Right hindlimb (tissue), 1 donor: ENCODE measurements around the gene PAGE4.

Source experiments
- DNase-seq: peaks from one replicate; pipeline ENCODE4 v3.0.0-alpha.2; 2018

PAGE4 gene

DNA sequence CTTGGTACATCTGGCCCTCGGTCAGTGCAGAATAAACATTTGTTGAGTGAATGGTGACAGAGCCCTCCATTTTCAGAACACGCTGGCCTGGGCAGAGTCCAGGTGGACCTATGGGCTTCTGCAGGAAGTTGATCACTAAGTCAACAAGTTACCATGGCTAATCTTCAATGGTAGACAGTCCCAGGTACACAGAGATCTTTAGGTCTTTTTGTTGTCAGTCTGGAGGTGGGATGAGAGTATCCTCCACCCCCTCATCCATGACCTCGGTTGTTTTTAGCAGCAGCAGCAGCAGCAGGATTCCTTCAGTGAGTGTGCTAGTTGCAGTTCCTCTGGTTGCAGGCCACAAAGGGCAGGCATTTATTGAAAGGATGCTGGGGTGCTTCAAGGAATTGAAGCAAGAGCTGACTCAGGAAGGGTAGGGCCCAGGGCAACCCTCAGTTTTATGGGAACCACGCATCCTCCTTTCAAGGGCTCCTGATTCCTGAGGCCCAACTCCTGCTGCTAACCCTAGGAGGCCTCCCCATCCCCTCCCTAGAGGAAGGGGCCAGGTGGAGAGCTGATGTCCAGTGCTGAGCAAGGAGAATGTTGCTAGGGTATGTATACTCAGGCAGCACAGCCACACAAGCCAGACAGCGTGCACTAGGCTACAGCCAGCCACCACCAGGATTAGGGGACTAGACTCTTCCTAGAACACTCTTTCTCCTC is 48.4 kb downstream of the PAGE4 start:
- DNase-seq = no peak

DNA sequence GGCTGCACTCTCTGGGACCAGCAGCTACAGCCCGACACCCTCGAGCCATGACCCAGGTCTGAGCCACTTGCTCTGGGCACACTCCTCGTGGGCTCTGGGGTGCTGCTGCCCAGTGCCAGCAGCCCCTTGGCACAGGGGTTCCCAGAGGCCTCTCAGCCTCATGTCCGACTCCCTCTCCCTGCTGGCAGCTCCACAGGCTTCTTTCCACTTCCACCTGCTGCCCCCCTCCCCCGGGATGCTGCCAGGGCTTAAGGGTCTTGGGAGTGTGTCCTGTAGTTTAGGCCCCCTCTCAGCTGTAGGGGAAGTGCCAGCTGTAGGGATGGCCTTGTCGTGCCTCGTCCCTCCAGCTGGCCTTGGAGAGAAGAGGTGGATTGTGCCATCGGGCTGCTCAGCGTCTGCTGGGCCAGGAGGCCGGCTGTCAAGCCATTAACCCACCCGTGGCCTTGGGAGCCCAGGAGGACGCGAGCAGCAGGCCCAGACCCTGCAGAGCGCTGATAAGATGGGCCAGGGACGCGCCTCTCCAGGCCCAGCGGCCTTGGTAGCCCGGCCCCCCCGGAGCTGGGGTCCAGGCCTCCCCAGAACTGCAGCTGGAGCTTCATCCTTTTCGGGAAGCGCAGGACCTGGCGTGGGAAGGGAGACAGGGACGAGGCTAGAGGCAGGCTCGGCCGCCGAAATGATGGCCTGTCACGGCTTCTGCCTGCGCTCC is 49.2 kb downstream of the PAGE4 start:
- DNase-seq = no peak

DNA sequence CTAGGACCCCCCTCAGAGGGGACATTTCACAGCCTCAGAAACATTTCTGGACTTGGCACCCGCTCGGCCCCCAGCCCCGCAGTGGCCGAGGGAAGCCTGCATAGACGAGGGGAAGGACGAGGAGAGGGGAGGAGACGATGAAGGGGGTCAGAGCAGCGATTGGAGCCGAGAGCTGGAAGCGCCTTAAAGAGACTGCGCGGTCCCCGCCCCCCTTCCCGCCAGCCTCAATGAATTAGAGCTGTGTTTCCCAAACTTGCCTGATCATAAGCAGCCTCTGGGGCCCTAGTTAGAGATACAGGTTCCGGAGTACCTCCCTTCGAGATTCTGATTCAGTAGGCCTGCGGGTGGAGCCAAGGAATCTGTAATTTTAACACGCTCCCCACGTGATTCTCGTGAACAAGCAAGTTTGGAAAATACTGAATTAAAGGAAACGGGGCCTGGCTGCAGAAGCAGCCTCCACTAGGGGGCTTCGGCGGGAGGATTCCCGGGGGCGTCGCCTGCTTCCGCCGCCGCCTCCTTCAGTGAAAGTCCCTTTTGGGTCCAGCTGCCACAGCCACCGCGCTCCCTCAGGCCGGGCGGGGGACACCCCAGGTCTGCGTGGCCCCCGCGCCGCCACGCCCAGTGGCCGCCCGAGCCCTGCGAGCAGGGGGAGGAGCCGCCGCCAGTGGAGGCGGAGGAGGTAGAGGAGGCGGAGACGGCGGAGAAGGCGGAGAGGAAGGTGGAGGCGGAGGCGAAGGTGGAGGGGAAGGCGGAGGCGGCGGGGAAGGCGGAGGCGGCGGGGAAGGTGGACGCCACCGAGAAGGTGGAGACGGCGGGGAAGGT is 49.9 kb downstream of the PAGE4 start, which contains the start of gene USP27X:
Gene USP27X, plus strand, starts transcription at position 651 of the 822 bp plus-strand sequence. CDS start 824 bp downstream, outside the sequence.
- DNase-seq = peak; percentile 85

DNA sequence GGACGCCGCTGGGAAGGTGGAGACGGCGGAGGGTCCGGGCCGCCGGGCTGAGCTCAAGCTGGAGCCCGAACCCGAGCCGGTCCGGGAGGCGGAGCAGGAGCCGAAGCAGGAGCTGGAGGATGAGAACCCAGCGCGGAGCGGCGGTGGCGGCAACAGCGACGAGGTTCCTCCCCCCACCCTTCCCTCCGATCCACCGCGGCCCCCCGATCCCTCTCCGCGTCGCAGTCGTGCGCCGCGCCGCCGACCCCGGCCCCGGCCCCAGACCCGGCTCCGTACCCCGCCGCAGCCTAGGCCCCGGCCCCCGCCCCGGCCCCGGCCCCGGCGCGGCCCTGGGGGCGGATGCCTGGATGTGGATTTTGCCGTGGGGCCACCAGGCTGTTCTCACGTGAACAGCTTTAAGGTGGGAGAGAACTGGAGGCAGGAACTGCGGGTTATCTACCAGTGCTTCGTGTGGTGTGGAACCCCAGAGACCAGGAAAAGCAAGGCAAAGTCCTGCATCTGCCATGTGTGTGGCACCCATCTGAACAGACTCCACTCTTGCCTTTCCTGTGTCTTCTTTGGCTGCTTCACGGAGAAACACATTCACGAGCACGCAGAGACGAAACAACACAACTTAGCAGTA is 50.7 kb downstream of the PAGE4 start:
- peak; percentile 15 for DNase-seq

DNA sequence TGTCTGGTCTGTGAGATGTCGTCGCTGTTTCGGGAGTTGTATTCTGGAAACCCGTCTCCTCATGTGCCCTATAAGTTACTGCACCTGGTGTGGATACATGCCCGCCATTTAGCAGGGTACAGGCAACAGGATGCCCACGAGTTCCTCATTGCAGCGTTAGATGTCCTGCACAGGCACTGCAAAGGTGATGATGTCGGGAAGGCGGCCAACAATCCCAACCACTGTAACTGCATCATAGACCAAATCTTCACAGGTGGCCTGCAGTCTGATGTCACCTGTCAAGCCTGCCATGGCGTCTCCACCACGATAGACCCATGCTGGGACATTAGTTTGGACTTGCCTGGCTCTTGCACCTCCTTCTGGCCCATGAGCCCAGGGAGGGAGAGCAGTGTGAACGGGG is 51.6 kb downstream of the PAGE4 start:
- DNase-seq = no peak
